HepG2 (cell line): ENCODE measurements around the gene ASB14. TPM values are rescaled to one million over a fixed set of nuclear protein-coding genes. Genes with fewer than 3 reads are reported as not detected.

Source experiments
- ATAC-seq: fragments of 200-7000 bp; cut with Tn5 transposase; 3 replicates; pipeline ENCODE4 v1.9.1; 2020; ENCODE audit warnings: mild to moderate bottlenecking, moderate library complexity
- BruUV-seq: library from RNA; stranded (reverse); fragments of 400-500 nt; replicated peaks from 2 replicates; lab custom pipeline; 2021; lab: Mats Ljungman, UMichigan
- CTCF ChIA-PET: fragments of 300-600 bp; formaldehyde crosslinking; extraction: SDS; loops from one replicate; lab custom pipeline; 2021; ENCODE audit warnings: low total read pairs, inconsistent platforms, low intra/inter-chr PET ratio; lab: Yijun Ruan, JAX
- POLR2A ChIA-PET: fragments of 350-600 bp; sonication (Branson Sonifier 250); formaldehyde crosslinking; loops from one replicate; lab custom pipeline; 2020; ENCODE audit warnings: antibody characterized with exemption, inconsistent platforms; lab: Yijun Ruan, JAX
- DNase-seq: peaks from one replicate; pipeline ENCODE4 v3.0.0-alpha.2; 2015; ENCODE audit warnings: low spot score
- FAIRE-seq: peaks from 3 replicates; lab custom pipeline; 2011; peaks lifted over from hg19 to GRCh38; lab: Jason Lieb, UNC
- H2AFZ ChIP-seq: one replicate; pipeline ENCODE4 v1.6.1; 2011; ENCODE audit warnings: low read length, inconsistent platforms
- H3K27ac ChIP-seq: fragments of 300-600 bp; 3 replicates; pipeline ENCODE4 v1.8.0; 2011; ENCODE audit warnings: mixed run types, mild to moderate bottlenecking, mixed read lengths, low read length, inconsistent platforms; ENCODE audit not compliant: insufficient read depth; ENCODE audit errors: extremely low read length
- H3K27me3 ChIP-seq, 2 experiments: fragments of 200-600 bp in 1 of 2; 2 replicates in 1 of 2; 3 replicates in 1 of 2; pipeline versions ENCODE4 v1.6.0 to v1.8.0; 2011; ENCODE audit warnings: low read length in 2 of 2, mild to moderate bottlenecking in 2 of 2, moderate library complexity in 2 of 2, inconsistent platforms in 1 of 2; ENCODE audit not compliant: insufficient read depth in 2 of 2, control insufficient read depth in 1 of 2
- H3K36me3 ChIP-seq, 2 experiments: fragments of 200-600 bp in 1 of 2; replicated peaks in 1 of 2; 2 replicates in 1 of 2; 3 replicates in 1 of 2; pipeline versions ENCODE4 v1.5.1 to v1.8.0; 2011; ENCODE audit warnings: low read length in 2 of 2, inconsistent platforms in 1 of 2; ENCODE audit not compliant: insufficient read depth in 2 of 2, control insufficient read depth in 1 of 2
- H3K4me1 ChIP-seq: 2 replicates; pipeline ENCODE4 v1.5.1; 2012; ENCODE audit warnings: low read length, inconsistent platforms; ENCODE audit not compliant: insufficient read depth
- H3K4me2 ChIP-seq: 2 replicates; pipeline ENCODE4 v1.6.0; 2011; ENCODE audit warnings: low read depth, low read length, inconsistent platforms
- H3K4me3 ChIP-seq, 3 experiments: fragments of 200-600 bp in 1 of 3; sonication (generic), shearing (Covaris generic) in 1 of 3; replicated peaks in 1 of 3; 2 replicates each; pipeline ENCODE4 v1.5.1; 2011 to 2016; ENCODE audit warnings: low read length in 3 of 3, inconsistent platforms in 2 of 3, low read depth in 2 of 3, mild to moderate bottlenecking in 2 of 3, control low read depth in 1 of 3, mixed read lengths in 1 of 3; ENCODE audit not compliant: insufficient read depth in 1 of 3
- H3K79me2 ChIP-seq: one replicate; pipeline ENCODE4 v1.6.1; 2011; ENCODE audit warnings: low read length, inconsistent platforms; ENCODE audit not compliant: insufficient read depth
- H3K9ac ChIP-seq: 2 replicates; pipeline ENCODE4 v1.6.0; 2011; ENCODE audit warnings: mild to moderate bottlenecking, low read depth, low read length, inconsistent platforms; ENCODE audit not compliant: insufficient read depth
- H3K9me3 ChIP-seq: 2 replicates; pipeline ENCODE4 v1.5.1; 2012; ENCODE audit warnings: mild to moderate bottlenecking, low read length
- H4K20me1 ChIP-seq: 2 replicates; pipeline ENCODE4 v1.6.0; 2011; ENCODE audit warnings: inconsistent platforms, mild to moderate bottlenecking, low read length, moderate library complexity; ENCODE audit not compliant: insufficient read depth
- ATM ChIP-seq: fragments of 450-650 bp; IDR thresholded peaks from 2 replicates; pipeline ENCODE4 v1.7.1; 2017; ENCODE audit warnings: mild to moderate bottlenecking, borderline replicate concordance
- CBFB ChIP-seq: sonication (generic); formaldehyde crosslinking; IDR thresholded peaks from 2 replicates; pipeline ENCODE4 v1.4.0; 2020; ENCODE audit warnings: missing genetic modification reagents
- CHD4 ChIP-seq: fragments of 200-600 bp; sonication (generic); IDR thresholded peaks from 2 replicates; pipeline ENCODE4 v1.7.0; 2017; ENCODE audit warnings: mild to moderate bottlenecking, low read length, borderline replicate concordance
- DR1 ChIP-seq: sonication (generic); formaldehyde crosslinking; IDR thresholded peaks from 2 replicates; pipeline ENCODE4 v1.8.0; 2021; ENCODE audit warnings: mild to moderate bottlenecking, missing genetic modification reagents, inconsistent platforms
- FOXA1 ChIP-seq, 2 experiments: fragments of 450-650 bp in 1 of 2; sonication (generic) in 1 of 2; formaldehyde crosslinking in 1 of 2; IDR thresholded peaks; 2 replicates each; pipeline versions ENCODE4 v1.4.0 to v1.6.1; 2016 to 2020; ENCODE audit warnings: missing genetic modification reagents in 1 of 2
- HHEX ChIP-seq: IDR thresholded peaks from 2 replicates; pipeline ENCODE4 v1.6.1; 2016; ENCODE audit warnings: control low read depth
- KLF16 ChIP-seq, 2 experiments: sonication (generic) in 1 of 2; formaldehyde crosslinking in 1 of 2; IDR thresholded peaks; 2 replicates each; pipeline versions ENCODE4 v1.6.1 to v1.8.0; 2016 to 2023; ENCODE audit warnings: missing genetic modification reagents in 2 of 2, missing compliant biosample characterization in 1 of 2
- KLF6 ChIP-seq: IDR thresholded peaks from 2 replicates; pipeline ENCODE4 v1.8.0; 2016; ENCODE audit warnings: missing biosample characterization, missing genetic modification reagents
- MEIS2 ChIP-seq: sonication (generic); formaldehyde crosslinking; IDR thresholded peaks from 2 replicates; pipeline ENCODE4 v1.9.0; 2021; ENCODE audit warnings: mild to moderate bottlenecking, missing genetic modification reagents
- NFE2 ChIP-seq: sonication (generic); formaldehyde crosslinking; IDR thresholded peaks from 2 replicates; pipeline ENCODE4 v1.4.0; 2020; ENCODE audit warnings: missing genetic modification reagents
- SMARCE1 ChIP-seq: fragments of 450-650 bp; IDR thresholded peaks from 2 replicates; pipeline ENCODE4 v1.6.1; 2017; ENCODE audit warnings: borderline replicate concordance
- TAF1 ChIP-seq: sonication (generic); formaldehyde crosslinking; IDR thresholded peaks from 2 replicates; pipeline ENCODE4 v1.4.0; 2020; ENCODE audit warnings: missing genetic modification reagents
- TFE3 ChIP-seq: IDR thresholded peaks from 2 replicates; pipeline ENCODE4 v1.6.1; 2016
- ZBTB1 ChIP-seq: sonication (generic); formaldehyde crosslinking; IDR thresholded peaks from 2 replicates; pipeline ENCODE4 v1.4.0; 2020; ENCODE audit warnings: missing genetic modification reagents, borderline replicate concordance
- ZC3H4 ChIP-seq: sonication (generic); formaldehyde crosslinking; IDR thresholded peaks from 2 replicates; pipeline ENCODE4 v1.4.0; 2020; ENCODE audit warnings: missing genetic modification reagents, borderline replicate concordance
- ZNF160 ChIP-seq: sonication (generic); formaldehyde crosslinking; IDR thresholded peaks from 2 replicates; pipeline ENCODE4 v1.8.0; 2022; ENCODE audit warnings: mild to moderate bottlenecking, inconsistent platforms, missing genetic modification reagents
- ZNF207 ChIP-seq: fragments of 450-650 bp; IDR thresholded peaks from 2 replicates; pipeline ENCODE4 v1.6.1; 2016; ENCODE audit warnings: antibody characterized with exemption, borderline replicate concordance
- ZNF775 ChIP-seq: sonication (generic); formaldehyde crosslinking; IDR thresholded peaks from 2 replicates; pipeline ENCODE4 v1.4.0; 2020; ENCODE audit warnings: missing genetic modification reagents, mild to moderate bottlenecking, moderate library complexity, borderline replicate concordance
- WGBS: methylation state at CpG from one replicate; pipeline ENCODE4 v1.1.6; 2017; ENCODE audit warnings: low lambda C conversion rate; 5-methylcytosine and 5-hydroxymethylcytosine counted together
- in situ Hi-C: cut with HindIII; loops from 2 replicates; pipeline ENCODE4 v1.10.0; 2017; ENCODE audit warnings: low pct_unique_long_range_greater_than_20kb; ENCODE audit not compliant: extremely low pct_ligation_motif_present
- intact Hi-C: fragments of 100-400 bp; cut with micrococcal nuclease; formaldehyde crosslinking; loops from one replicate; pipeline ENCODE4 v1.10.0; 2022; ENCODE audit not compliant: unreplicated experiment
- polyA plus RNA-seq, 8 experiments: library from polyadenylated mRNA; depleted of rRNA in 3 of 8; stranded (reverse) in 7 of 8; unstranded in 1 of 8; fragments of >200 nt; fragmentation: Illumina TruSeq in 4 of 8; extraction: Trizol in 4 of 8; gene quantifications; 2 replicates each; pipeline versions ENCODE4 v1.2.1 to v1.2.3, GENCODE V29; 2011 to 2016; ENCODE audit warnings: low read depth in 4 of 8, missing spikeins in 1 of 8, mixed read lengths in 1 of 8; ENCODE audit not compliant: insufficient read depth in 1 of 8
- total RNA-seq, 5 experiments: library from RNA; depleted of rRNA; stranded (reverse); fragments of >200 nt; fragmentation: Illumina TruSeq; extraction: Trizol; gene quantifications; 2 replicates each; pipeline ENCODE4 v1.2.3, GENCODE V29; 2016; ENCODE audit warnings: low read depth in 1 of 5
- TF ChIP-seq, protein P1 (sequence below): sonication (generic); formaldehyde crosslinking; IDR thresholded peaks from 2 replicates; pipeline ENCODE4 v1.5.1; 2020; ENCODE audit warnings: mild to moderate bottlenecking, missing genetic modification reagents, borderline replicate concordance

ASB14 gene
- total and polyA plus RNA-seq, 2 of the 13 experiments (the other 11 are each of a cell fraction or from before 2014, with no cell fraction given) = not detected

- H3K9ac ChIP-seq = no peak overlapping the region
- no peak overlapping the region for H3K4me2 ChIP-seq
- no peaks in the 10 kb centered on the region for H3K27me3 ChIP-seq
- TF ChIP-seq ZC3H4 (CRISPR knock-in tag) = no peak
- no peak for TF ChIP-seq SMARCE1
- TF ChIP-seq, protein P1, sequence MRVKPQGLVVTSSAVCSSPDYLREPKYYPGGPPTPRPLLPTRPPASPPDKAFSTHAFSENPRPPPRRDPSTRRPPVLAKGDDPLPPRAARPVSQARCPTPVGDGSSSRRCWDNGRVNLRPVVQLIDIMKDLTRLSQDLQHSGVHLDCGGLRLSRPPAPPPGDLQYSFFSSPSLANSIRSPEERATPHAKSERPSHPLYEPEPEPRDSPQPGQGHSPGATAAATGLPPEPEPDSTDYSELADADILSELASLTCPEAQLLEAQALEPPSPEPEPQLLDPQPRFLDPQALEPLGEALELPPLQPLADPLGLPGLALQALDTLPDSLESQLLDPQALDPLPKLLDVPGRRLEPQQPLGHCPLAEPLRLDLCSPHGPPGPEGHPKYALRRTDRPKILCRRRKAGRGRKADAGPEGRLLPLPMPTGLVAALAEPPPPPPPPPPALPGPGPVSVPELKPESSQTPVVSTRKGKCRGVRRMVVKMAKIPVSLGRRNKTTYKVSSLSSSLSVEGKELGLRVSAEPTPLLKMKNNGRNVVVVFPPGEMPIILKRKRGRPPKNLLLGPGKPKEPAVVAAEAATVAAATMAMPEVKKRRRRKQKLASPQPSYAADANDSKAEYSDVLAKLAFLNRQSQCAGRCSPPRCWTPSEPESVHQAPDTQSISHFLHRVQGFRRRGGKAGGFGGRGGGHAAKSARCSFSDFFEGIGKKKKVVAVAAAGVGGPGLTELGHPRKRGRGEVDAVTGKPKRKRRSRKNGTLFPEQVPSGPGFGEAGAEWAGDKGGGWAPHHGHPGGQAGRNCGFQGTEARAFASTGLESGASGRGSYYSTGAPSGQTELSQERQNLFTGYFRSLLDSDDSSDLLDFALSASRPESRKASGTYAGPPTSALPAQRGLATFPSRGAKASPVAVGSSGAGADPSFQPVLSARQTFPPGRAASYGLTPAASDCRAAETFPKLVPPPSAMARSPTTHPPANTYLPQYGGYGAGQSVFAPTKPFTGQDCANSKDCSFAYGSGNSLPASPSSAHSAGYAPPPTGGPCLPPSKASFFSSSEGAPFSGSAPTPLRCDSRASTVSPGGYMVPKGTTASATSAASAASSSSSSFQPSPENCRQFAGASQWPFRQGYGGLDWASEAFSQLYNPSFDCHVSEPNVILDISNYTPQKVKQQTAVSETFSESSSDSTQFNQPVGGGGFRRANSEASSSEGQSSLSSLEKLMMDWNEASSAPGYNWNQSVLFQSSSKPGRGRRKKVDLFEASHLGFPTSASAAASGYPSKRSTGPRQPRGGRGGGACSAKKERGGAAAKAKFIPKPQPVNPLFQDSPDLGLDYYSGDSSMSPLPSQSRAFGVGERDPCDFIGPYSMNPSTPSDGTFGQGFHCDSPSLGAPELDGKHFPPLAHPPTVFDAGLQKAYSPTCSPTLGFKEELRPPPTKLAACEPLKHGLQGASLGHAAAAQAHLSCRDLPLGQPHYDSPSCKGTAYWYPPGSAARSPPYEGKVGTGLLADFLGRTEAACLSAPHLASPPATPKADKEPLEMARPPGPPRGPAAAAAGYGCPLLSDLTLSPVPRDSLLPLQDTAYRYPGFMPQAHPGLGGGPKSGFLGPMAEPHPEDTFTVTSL (CRISPR knock-in tag) = no peak
- no peak for TF ChIP-seq CBFB
- no peak for TF ChIP-seq ZNF160 (CRISPR knock-in tag)
- TF ChIP-seq KLF6 (CRISPR knock-in tag) = no peak
- TF ChIP-seq ZNF207 = no peak
- no peak for TF ChIP-seq DR1 (CRISPR knock-in tag)
- TF ChIP-seq KLF16 (CRISPR knock-in tag; IDR thresholded peaks at IDR 0.05) = no peak
- TF ChIP-seq ZNF775 (CRISPR knock-in tag) = no peak
- no peak for TF ChIP-seq MEIS2 (CRISPR knock-in tag)
- TF ChIP-seq CHD4 = no peak
- TF ChIP-seq TFE3 (CRISPR knock-in tag) = no peak
- TF ChIP-seq ZBTB1 (CRISPR knock-in tag) = no peak
- TF ChIP-seq FOXA1 (IDR thresholded peaks at IDR 0.05) = no peak
- TF ChIP-seq FOXA1 (CRISPR knock-in tag; IDR thresholded peaks at IDR 0.05) = no peak
- TF ChIP-seq ATM = no peak
- no peak for TF ChIP-seq TAF1 (CRISPR knock-in tag)
- TF ChIP-seq HHEX (CRISPR knock-in tag) = no peak
- TF ChIP-seq NFE2 = no peak
- ChIA-PET POLR2A (no interaction called here), CTCF (no interaction called here)
- ATAC-seq = no peak
- H3K4me3 ChIP-seq = no peak overlapping the region
- WGBS = 80% methylated on average over 3 of the region's 3 CpGs
- H3K9me3 ChIP-seq = peaks cover 9% of the 10 kb centered on the region; the same call in 1 of the 2 replicates
- in situ Hi-C loops (no loop called here), intact Hi-C loops (no loop called here)
- no peak overlapping the region for H2AFZ ChIP-seq
- peaks cover 8% of the 10 kb centered on the region for H3K4me1 ChIP-seq
- no peak overlapping the region for H3K27ac ChIP-seq
- FAIRE-seq = no peak
- H3K79me2 ChIP-seq = no peaks in the 10 kb centered on the region
- no peaks in the 10 kb centered on the region for H4K20me1 ChIP-seq
- H3K36me3 ChIP-seq = no peaks in the 10 kb centered on the region
- no TSS peak for BruUV-seq
- DNase-seq = no peak
Measured at GRCh38 chr3:57314204-57314603, 21.7 kb upstream of the ASB14 start.
